A673 (cell line): ENCODE data around the gene MYEOV.

Experiments
- CTCF ChIP-seq: fragments of 300-800, 200-600 bp; sonication (generic); conservative IDR thresholded peaks from 2 replicates; pipeline ENCODE4 v1.5.1; 2017; ENCODE audit warnings: low read depth, mild to moderate bottlenecking, antibody characterized with exemption, low read length, moderate library complexity, mixed read lengths
- EZH2 ChIP-seq: fragments of 200-600 bp; sonication (generic); IDR thresholded peaks from 2 replicates; pipeline ENCODE4 v1.6.1; 2017; ENCODE audit warnings: borderline replicate concordance, low read depth, mild to moderate bottlenecking, mixed read lengths, antibody characterized with exemption, low read length; ENCODE audit not compliant: poor library complexity, severe bottlenecking

GRCh38 chr11:69265911-69266510 lies 27.9 kb upstream of the MYEOV start:
- TF ChIP-seq CTCF (no peak), EZH2 (no peak)
